ENCODE measurements around the gene B3GALT6.
"Not testable (repeated sequence)": the region's sequence is repeated elsewhere in the genome, so short reads cannot be mapped to it uniquely, and the experiment has no call there.

Gene B3GALT6

DNA sequence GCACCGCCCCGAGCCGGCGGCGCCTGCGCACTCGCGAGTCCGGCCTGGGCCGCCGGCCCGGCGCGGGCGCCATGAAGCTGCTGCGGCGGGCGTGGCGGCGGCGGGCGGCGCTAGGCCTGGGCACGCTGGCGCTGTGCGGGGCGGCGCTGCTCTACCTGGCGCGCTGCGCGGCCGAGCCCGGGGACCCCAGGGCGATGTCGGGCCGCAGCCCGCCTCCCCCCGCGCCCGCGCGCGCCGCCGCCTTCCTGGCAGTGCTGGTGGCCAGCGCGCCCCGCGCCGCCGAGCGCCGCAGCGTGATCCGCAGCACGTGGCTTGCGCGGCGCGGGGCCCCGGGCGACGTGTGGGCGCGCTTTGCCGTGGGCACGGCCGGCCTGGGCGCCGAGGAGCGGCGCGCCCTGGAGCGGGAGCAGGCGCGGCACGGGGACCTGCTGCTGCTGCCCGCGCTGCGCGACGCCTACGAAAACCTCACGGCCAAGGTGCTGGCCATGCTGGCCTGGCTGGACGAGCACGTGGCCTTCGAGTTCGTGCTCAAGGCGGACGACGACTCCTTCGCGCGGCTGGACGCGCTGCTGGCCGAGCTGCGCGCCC lies at the start of gene B3GALT6:
B3GALT6 (plus strand) TSS at position 30 of the 588 bp plus-strand sequence; CDS start at position 72, 42 bp downstream.
- no peak for DNase-seq

DNA sequence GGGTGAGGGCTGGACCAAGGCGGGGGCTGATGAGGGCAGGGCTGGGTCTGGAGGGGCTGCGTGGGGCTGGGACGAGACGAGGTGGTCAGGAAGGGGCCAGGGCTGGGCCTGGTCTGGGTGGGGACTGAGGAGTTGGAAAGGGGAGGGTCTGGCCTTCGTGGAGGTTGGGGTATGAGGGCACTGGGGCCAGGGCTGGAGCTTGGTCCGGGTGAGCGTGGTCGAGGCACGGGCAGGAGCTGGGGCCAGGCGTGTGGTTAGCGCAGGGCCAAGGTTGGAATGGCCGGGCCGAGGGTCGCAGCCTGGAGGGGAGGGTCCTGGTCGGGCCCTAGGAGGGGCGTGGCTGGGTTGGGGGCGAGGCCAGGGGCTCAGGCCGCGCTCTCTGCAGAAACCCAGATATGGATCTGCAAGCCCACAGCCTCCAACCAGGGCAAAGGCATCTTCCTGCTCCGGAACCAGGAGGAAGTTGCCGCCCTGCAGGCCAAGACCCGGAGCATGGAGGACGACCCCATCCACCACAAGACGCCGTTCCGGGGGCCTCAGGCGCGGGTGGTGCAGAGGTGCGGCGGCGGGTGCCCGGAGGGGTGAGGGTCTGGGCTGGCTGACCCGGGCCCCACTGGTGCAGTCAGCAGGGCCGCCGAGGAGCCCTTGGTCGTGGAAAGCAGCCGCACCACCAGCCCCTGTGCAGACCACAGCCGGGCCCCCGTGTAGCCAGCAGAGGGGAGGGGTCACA lies 49.4 kb upstream of the B3GALT6 start:
- DNase-seq, result no peak

DNA sequence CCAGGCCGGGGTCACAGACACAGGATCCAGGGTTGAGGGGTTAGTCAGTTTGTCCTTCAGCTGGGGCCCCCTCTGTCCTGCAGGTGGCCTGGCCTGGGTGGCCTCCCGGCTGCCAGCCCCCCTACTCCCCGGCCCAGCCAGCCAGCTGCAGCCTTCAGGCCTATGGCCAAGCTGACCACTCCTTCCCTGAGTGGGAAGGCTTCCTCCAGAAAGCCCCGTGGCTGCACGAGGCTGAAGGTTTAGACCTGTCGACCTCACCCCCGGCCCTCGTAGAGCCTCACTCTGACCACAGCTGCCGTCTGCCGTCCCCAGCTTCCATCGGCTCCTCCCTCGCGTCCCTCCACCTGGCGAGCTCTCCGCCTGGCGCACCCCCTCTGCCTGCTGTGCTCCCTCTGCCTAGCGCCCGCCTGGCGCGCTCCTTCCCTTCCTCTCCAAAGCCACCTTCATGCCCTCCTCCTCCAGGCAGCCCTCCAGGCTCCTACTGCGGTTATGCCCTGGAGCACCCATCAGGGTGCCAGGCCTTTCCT lies 48.8 kb upstream of the B3GALT6 start:
- no peak for DNase-seq

DNA sequence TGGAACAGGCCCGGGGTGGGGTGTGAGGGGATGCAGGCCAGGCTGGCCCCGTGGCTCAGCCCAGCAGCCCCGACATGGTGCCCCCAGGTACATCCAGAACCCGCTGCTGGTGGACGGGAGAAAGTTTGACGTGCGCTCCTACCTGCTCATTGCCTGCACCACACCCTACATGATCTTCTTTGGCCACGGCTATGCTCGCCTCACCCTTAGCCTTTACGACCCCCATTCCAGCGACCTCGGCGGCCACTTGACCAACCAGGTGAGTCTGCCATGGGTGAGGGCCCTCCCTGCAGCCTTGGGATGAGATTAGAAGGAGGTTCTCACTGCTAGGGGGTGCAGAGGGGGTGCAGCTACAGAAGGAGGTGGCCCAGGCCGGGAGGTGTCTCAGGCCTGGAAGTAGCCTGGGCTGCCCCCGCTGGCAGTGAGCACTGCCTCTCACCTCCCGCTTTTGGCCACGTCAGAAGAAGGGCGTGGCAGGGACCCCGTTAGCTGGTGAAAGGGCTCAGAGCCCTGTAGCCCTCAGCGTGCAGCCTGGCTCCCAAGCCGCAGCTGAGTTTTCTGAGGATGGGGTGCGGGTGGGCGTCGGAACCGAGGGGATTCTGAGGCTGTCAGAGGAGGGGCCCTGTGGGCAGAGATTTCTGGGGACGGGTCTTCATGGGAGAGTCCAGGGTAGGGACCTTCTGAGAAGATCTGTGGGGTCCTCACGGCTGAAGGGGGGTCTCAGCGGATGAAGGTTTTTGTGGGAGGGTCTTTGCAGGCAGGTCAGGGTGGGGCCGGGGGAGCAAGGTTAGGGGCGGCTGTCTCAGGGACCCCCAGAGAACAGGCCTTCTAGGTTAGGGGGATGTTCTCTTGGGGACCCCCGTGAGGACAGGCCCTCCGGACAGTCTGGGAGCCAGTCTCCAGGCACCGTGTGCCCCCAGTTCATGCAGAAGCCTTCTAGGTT lies 47.9 kb upstream of the B3GALT6 start:
- no peak for DNase-seq

GRCh38 chr1:1185101-1185765 lies 46.8 kb upstream of the B3GALT6 start:
- DNase-seq, result no peak

GRCh38 chr1:1187938-1188337 lies 44.1 kb upstream of the B3GALT6 start:
- no peak for DNase-seq

GRCh38 chr1:1189111-1189510 lies 42.9 kb upstream of the B3GALT6 start:
- DNase-seq, result no peak

- DNase-seq, result no peak
These were observed 40.3 kb upstream of the B3GALT6 start for GRCh38 chr1:1191734-1192133.

DNA sequence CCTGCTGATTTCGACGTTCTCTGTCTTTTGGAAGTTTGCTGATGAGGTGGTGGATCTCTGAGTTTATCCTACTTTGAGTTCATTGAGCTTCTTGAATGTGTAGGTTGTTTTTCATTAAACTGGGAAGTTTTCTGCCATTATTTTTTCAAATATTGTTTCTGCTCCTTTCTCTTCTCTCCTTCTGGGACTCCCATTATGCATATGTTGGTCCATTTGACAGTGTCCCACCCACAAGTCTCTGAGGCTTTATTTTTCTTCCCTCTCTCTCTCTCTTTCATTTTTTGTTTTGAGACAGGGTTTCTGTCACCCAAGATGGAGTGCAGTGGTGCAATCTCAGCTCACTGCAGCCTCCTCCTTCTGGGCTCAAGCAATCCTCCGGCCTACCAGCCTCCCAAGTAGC lies 37.3 kb upstream of the B3GALT6 start:
- no peak for DNase-seq

DNA sequence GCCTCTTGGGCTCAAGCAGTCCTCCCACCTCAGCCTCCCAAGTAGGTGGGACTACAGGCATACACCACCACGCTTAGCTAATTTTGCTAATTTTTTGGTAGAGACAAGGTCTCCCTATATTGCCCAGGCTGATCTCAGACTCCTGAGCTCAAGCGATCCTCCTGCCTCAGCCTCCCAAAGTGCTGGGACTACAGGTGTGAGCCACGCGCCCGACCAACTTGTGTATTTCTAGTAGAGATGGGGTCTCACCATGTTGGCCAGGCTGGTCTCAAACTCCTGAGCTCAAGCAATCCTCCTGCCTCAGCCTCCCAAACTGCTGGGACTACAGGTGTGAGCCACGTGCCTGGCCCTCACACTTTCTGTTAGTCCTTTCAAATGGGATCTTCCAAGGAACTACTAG lies 36.3 kb upstream of the B3GALT6 start:
- not testable (repeated sequence) for DNase-seq

DNA sequence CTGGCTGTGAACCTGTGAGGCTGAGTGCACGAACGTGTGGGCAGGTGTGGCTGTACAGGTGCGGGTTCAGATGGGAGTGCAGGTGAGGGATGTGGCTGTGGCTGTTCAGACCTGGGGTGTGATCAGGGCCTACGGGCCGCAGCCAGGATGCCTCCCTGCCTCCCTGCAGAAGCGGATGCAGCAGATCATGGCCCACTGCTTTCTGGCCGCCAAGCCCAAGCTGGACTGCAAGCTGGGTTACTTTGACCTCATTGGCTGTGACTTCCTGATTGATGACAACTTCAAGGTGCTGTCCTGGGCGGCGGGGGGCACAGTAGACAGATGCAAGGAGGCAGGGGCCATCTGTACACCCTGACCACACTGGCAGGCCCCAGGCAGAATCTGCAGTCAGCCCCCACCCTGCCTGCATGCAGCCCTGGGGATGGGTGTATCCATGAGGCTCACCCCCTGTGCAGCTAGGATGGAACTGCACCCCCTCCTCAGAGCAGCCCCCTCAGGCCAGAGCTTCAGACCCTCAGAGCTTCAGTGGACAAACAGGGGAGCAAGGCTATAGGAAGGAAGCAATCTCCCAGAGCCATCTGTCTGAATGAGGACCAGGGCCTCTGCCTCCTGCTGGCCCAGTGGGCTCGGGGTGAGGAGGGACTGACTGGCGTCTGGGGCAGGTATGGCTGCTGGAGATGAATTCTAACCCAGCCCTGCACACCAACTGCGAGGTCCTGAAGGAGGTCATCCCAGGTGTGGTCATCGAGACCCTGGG lies 35.4 kb upstream of the B3GALT6 start:
- DNase-seq, result peak; percentile 14

DNA sequence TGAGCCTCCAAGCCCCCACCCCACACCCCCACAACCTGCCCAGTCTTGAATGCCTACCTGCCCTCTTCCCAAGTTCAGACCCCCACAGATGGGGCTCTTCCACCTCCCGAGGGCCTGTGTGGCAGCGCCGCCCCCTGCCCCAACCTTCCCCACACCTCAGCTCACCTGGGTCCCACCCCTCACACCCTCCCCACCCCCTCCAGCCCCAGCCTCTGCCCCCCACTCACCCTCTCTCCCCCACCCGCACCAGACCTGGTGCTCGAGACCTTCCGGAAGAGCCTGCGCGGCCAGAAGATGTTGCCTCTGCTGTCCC lies 34.9 kb upstream of the B3GALT6 start:
- no peak for DNase-seq

DNA sequence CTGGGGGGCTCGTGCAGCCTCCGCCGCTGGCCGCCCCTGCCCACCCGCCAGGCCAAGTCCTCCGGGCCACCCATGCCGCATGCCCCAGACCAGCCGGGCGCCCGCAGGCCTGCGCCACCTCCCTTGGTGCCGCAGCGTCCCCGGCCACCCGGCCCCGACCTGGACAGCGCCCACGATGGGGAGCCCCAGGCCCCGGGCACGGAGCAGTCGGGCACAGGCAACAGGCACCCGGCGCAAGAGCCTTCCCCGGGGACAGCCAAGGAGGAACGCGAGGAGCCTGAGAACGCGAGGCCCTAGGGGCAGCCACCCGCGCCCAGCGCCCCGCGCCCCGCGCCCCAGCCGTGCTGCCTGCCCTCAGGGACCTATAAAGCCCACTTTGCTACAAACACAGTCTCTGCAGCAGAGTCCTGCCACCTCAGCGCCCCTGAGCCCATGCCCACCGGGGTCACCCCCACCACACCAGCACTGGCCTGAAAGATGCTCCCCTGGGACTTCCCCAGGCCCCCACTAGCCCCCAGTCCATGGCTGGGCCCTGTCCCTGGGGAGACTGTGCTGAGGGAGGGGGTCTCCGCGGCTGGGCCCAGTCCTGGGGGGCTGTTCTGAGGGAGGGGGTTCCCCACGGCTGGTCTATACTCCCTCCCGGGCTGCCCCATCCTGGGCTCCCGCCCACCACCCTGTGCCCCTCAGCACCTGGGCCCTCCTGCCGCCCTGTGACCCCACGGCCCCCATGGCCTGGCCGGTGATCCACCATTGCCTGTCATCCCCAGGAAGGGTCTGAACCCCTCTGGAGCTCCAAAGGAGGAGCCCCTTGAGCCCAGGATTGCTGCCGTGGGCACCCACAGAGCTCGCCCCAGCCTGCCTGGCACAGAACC lies 34.2 kb upstream of the B3GALT6 start:
- peak; percentile 15 for DNase-seq

- DNase-seq, result peak; percentile 15
These were observed 33.5 kb upstream of the B3GALT6 start for GRCh38 chr1:1198423-1199140.

DNA sequence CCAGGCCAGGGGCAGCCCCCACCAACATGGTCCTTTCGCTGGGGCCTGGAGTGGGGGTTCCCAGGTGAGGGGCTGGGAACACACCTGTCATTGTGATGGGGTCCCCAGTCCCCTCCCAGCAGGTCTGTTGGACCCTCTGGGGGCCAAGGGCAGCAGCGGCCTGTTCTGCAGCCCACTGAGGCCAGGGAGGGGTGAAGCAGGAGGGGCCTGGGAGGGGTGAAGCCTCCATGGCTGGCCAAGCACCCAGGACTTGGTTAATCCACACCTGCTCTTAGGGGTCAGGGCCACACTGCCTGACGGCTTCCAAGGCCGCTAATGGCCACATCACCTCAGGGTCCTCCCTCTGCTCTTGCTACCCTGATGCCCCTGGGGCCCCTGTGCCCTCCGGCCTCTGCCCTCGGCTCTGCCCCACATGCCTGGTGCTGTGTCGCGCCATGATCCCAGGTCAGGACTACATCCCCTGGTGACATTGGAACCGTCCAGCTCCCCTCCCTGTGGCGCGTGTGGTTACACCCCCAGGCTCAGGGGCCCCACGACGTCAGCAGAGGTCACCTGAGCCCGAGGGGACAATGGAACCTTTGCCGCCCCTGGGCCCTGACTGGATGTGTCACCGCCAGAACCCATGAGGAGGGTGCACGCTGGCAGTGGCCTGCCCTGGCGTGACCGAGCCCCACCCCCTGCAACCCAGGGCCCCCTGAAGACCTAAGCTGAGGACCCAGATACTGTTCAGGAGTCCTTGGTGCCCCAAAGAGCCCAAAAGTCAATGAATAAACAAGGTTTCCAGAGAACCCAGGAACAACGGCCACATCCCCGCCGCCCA lies 32.7 kb upstream of the B3GALT6 start:
- peak; percentile 19 for DNase-seq

GRCh38 chr1:1199961-1200875 lies 31.8 kb upstream of the B3GALT6 start:
- DNase-seq, result peak; percentile 21

DNA sequence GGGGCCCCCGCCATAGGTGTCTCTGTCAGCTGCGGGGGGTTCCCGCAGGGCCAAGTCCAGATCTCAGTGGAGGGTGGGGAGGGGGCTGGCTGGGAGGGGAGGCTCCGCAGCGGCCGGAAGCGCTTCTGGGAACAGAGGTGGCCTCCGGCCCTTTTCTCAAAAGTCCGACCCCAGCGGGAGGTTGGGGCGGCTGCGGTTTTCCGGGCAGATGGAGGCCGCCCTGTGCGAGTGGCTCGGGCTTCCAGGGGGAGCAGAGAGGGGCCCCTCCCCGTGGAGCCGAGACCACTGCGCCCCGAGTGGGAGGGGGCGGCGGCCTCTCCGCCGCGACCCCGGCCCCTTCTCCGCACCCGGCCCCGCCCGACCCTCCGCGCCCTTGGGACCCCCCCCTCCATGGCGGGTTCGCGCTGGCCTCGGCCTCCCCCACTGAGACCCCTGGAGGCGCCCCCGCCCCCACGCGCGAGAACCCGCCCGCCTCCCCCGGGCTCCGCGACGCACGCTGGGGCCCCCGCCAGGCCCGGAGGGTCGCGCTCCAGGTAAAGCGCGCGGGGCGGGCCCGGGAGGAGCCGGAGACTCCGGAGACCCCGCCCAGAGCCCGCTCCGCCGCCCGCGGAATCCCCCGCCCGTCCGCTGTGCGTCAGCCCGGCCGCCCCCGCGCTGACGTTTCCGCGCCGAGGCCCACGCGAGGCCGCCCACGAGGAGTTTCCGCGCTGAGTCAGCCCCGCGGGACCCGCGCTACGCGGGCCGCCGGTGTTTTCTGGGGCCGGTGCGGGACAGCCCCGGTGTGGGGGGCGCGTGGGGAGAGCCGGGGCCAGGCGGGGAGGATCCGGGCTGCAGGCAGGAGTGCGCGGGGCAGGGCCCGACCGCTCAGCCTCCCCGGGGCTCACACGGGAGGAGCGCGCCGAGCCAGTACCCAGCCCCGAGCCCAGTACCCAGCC lies 30.9 kb upstream of the B3GALT6 start:
- peak; percentile 96 for DNase-seq
